ENCODE measurements around the gene NT5M. TPM values are rescaled to one million over a fixed set of nuclear protein-coding genes. Genes with fewer than 3 reads are reported as not detected.

The NT5M gene
- polyA plus RNA-seq, 3 donors from 2014 or later = 3.2 to 4.6 (median 3.3) TPM

DNA sequence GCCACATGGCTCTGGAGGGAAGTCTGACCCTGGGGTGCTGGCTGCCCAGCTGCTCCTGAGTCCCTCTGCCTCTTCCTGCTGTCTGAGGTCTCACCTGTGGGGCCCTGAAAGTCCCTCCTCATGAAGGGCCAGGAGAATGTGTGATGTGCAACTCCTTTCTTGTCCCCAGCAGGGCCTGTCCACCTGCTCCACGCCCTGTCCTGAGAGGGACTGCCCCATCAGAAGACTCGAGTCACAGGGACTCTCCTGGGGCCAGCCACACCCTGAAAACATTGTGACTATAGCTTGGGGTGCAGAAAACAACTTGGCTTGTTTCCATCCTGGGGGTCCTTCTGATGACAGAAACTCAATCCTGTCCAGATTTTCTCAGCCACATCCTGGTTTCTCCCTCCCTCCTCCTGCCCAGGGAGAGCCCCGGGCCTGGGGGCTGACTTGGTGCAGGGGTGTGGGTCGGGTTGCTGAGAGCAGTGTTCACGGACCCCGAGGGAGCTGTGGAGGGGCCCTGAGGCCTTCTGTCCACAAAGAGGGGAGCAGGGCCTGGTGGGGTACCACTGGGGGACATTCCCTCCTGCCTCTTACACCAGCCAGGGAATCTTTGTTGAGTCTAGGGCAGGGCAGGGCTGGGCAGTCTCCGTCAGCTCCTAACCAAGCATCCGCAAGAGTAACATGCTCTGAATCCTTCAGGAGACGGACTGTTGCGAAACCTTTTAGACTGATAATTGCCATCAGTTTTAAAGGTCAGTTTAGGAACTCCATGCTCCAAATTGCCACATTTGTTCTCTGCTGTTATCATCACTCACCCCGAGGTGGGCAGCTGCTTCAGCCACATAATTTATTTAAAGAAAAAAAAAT lies 45.9 kb downstream of the NT5M start:
- H3K27me3 Mint-ChIP-seq (ENCODE audit: low read depth in 3 of 3) = peaks cover 0 to 1% (median 0%) of the 10 kb centered on the region in 3 donors
- DNase-seq = no peak
- no peak overlapping the region for H3K4me3 Mint-ChIP-seq
- H3K9me3 Mint-ChIP-seq = peaks cover 0 to 1% (median 0%) of the 10 kb centered on the region in 6 donors
- H3K36me3 Mint-ChIP-seq = no peaks in the 10 kb centered on the region
- no peaks in the 10 kb centered on the region for H3K4me1 Mint-ChIP-seq
- H3K27ac Mint-ChIP-seq = no peak overlapping the region

DNA sequence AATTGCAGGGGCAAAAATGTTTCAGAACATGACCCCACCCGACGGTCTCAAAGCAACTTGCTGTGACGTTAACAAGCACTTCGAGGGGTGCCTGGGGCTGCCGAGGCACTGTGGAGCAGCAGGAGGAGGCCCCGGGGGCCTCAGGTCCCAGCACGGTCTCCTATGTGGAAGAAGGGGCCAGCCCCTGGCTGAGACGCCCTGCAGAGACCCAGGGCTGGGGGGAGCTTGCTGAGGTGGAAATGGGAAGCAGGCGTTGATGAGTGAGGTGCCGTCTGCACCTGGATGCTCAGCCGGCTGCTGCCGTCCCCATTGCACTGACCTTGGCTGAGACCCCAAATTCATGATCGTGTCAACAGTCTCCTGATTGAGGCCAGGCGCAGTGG lies 46.5 kb downstream of the NT5M start:
- no peak for DNase-seq
- H3K27ac Mint-ChIP-seq = no peak overlapping the region
- peaks cover 0 to 1% (median 0%) of the 10 kb centered on the region in 3 donors for H3K27me3 Mint-ChIP-seq (ENCODE audit: low read depth in 3 of 3)
- no peaks in the 10 kb centered on the region for H3K4me1 Mint-ChIP-seq
- H3K4me3 Mint-ChIP-seq = no peak overlapping the region
- no peaks in the 10 kb centered on the region for H3K36me3 Mint-ChIP-seq
- peaks cover 0 to 1% (median 0%) of the 10 kb centered on the region in 6 donors for H3K9me3 Mint-ChIP-seq

DNA sequence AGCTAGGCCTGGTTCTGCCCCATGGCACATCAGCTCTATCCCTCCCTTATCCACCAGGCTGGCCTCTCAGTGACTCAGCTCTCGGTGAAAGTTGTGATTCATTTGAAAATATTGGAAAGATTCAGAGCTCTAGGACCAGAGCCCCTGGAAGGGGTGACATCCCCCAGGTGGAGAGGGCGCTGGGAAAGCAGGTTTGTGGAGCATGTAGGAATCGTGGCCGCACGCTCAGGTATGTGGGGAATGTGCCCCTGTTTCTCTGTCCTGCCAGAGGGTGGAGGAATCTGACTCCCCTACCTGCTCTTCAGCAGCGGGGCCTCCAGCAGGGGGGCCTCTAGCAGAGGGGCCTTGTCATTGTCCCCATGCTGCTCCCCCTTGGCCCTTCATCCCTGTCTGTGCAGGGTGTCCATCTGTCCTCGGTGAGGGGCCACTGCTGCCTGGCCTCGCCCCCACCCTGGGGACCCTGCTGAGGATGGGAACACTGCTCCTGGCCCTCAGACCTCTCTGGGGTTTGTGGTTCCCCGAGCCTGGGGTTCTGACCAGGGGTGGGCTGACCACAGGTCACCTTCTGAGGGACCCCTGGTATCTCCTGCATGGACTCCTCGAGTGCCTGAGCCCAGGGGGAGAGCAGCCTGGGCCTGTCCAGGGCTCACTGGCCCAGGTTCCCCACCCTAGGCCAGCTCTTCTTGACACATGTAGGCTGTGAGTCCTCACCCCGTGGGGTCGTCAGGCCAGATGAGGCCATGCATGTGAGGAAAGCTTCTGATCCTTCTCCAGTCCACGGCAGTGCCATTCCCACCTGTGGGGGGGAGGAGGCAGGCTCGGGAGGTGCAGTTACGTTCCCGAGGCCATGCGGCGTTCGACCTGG lies 47.5 kb downstream of the NT5M start:
- H3K27ac Mint-ChIP-seq = no peak overlapping the region
- peaks cover 0 to 1% (median 0%) of the 10 kb centered on the region in 6 donors for H3K9me3 Mint-ChIP-seq
- no peak for DNase-seq
- H3K27me3 Mint-ChIP-seq (ENCODE audit: low read depth in 3 of 3) = peaks cover 0 to 1% (median 0%) of the 10 kb centered on the region in 3 donors
- no peak overlapping the region for H3K4me3 Mint-ChIP-seq
- peaks cover 0 to 2% of the 10 kb centered on the region in 2 donors for H3K4me1 Mint-ChIP-seq
- H3K36me3 Mint-ChIP-seq = no peaks in the 10 kb centered on the region

DNA sequence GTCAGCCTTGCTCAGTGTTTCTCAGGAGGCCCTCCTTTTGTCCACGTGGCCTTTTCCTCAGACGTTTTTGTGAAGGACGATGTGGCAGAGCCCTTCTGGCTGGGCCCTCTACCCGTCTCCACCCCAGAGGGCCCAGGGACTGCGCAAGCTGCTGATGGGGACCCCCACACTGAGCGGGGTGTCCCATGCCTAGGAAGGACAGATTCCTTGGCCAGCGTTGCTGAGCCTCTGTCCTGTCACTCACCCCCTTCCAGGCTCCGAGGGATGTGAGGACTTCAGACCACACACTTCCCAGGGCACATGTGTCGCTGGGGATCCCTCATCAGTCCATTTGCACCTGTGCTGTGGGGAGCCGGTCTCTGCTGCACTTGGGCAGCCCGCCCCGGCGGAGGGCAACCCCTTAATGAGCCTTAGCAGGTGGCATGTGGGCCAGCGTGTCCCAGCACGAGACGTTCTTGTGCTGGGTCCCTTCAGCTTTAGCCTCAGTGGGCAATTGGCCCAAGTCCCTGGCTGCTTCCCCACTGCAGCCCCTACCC lies 48.3 kb downstream of the NT5M start:
- no peak overlapping the region for H3K4me3 Mint-ChIP-seq
- no peak for DNase-seq
- H3K36me3 Mint-ChIP-seq = no peaks in the 10 kb centered on the region
- peaks cover 0 to 1% (median 0%) of the 10 kb centered on the region in 6 donors for H3K9me3 Mint-ChIP-seq
- H3K27ac Mint-ChIP-seq = no peak overlapping the region
- peaks cover 0 to 1% (median 0%) of the 10 kb centered on the region in 3 donors for H3K27me3 Mint-ChIP-seq (ENCODE audit: low read depth in 3 of 3)
- peaks cover 0 to 2% of the 10 kb centered on the region in 2 donors for H3K4me1 Mint-ChIP-seq

DNA sequence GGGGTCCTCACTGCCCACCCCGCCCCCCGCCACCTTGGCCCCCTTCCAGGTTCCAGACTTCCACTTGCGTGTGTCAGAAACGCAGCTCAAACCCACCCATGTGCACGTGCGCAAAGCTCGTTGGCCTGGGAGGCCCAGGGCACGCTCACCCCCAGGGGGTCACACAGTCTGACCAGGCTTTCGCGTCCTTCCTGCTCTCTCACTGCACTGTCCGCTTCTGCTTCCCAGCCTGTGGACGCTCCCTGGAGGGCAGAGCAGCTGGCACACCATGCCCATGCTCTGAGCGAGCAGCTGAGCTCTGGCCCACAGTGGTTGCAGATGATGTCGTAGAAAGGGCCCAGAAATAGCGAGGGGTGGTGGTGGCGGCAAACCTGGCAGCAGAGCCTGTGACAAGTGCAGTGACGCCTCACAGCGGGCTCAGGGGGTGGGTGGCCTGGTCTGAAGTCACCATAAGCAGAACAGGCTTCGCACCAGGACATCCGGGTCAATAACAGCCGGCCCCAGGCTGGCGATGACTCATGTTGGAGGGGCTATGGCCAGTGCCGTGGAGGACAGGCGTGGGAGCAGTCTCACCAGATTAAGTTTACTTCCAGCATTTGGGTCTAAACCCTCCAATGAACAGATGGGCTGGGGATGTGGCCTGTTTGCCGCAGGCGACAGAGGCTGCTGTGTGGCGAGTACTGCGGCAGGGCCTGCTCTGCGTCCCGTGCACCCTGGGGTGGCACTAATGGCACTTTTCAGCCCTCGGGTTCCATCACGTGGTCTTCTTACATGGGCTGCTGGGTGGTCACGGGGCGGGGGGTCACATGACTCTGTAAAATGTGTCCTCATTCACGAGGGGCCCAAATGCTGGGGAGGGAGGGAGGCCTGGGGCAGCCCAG lies 49.0 kb downstream of the NT5M start:
- no peaks in the 10 kb centered on the region for H3K36me3 Mint-ChIP-seq
- no peak for DNase-seq
- peaks cover 0 to 2% of the 10 kb centered on the region in 2 donors for H3K4me1 Mint-ChIP-seq
- H3K27me3 Mint-ChIP-seq (ENCODE audit: low read depth in 3 of 3) = peaks cover 0 to 3% (median 0%) of the 10 kb centered on the region in 3 donors
- no peak overlapping the region for H3K4me3 Mint-ChIP-seq
- H3K9me3 Mint-ChIP-seq = peaks cover 0 to 1% (median 0%) of the 10 kb centered on the region in 6 donors
- H3K27ac Mint-ChIP-seq = no peak overlapping the region

DNA sequence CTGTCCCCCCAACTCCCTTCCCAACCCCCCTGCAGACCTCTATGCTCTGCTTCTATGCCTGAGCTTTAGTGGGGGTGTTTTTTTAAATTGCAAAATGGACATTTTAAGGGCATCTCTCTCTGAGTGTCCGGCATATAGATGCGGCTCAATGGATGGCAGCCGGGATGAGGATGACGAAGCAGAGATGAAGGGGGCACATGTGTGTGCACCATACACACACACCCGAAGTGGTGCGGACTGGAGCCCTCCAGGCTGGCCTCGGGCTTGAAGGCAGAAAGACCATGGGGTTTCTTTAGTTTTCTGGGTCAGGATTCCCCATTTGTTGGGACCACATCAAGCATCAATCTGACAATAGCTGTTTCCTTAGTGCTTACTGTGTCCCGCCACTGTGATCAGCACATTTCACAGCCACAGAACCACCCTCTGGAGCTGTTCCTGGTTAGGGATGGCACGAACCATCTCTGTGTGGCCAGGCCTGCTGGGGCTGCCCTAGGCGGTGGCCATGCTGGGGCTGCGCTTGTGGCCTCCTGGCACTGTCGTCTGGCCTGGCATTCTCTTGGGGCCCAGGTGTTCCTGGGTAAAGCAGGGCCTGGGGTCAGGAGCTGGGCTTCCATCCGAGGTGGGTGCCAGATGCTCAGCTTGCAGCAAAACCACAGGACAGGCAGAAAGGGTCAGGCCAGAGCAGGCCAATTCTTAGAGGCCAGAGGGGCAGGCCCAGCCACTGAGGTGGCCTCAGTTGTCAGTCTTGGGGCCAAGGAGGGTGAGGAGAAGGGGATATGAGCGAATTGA lies 49.9 kb downstream of the NT5M start:
- H3K27me3 Mint-ChIP-seq (ENCODE audit: low read depth in 3 of 3) = peaks cover 0 to 4% (median 0%) of the 10 kb centered on the region in 3 donors
- H3K36me3 Mint-ChIP-seq = no peaks in the 10 kb centered on the region
- DNase-seq = no peak
- H3K27ac Mint-ChIP-seq = no peak overlapping the region
- peaks cover 0 to 2% of the 10 kb centered on the region in 2 donors for H3K4me1 Mint-ChIP-seq
- H3K9me3 Mint-ChIP-seq = peaks cover 0 to 1% (median 0%) of the 10 kb centered on the region in 6 donors
- H3K4me3 Mint-ChIP-seq = no peak overlapping the region

DNA sequence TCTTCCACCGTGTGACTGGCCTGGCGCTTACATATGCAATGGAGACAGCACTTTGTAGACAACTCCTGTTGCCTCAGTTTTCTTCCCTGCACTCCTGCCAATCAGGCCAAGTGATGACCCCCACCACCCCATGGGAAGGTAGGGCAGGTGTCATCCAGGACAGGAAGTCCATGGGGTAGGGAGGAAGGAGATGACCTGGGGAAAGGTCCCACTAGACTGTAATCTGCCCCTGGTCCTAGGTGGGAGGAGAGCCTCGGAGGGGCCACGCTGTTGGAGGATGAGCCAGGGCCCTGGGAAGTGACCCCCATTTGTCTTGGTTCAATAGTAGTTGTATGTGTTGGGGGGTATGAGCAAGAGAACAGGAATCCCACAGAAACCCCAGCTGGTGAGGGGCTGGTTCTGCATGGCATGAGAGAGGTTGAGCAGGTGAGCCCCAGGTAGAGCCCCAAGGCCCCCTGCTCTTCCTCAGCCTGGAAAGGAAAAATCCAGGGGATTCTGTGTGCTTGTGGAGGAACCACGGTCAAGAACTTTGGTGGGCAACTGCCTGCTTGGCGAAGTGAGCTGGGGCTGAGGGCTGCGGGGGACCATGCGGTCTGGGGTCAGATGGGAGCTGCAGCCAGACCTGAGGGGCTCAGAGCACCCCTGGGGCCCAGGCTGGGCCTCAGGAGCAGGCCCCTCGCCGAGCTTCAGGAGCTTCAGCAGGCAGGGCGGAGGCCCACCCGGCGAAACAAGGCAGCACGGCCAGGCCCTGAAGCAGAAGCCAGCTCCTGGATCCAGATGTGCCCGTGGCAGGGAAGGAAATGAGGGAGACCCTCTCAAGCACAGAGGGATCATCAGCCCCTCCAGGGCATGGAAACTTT lies 50.7 kb downstream of the NT5M start:
- peaks cover 0 to 2% of the 10 kb centered on the region in 2 donors for H3K4me1 Mint-ChIP-seq
- no peak overlapping the region for H3K27ac Mint-ChIP-seq
- peaks cover 0 to 1% (median 0%) of the 10 kb centered on the region in 6 donors for H3K9me3 Mint-ChIP-seq
- H3K36me3 Mint-ChIP-seq = no peaks in the 10 kb centered on the region
- H3K27me3 Mint-ChIP-seq (ENCODE audit: low read depth in 3 of 3) = peaks cover 0 to 3% (median 0%) of the 10 kb centered on the region in 3 donors
- H3K4me3 Mint-ChIP-seq = no peak overlapping the region
- DNase-seq = no peak

DNA sequence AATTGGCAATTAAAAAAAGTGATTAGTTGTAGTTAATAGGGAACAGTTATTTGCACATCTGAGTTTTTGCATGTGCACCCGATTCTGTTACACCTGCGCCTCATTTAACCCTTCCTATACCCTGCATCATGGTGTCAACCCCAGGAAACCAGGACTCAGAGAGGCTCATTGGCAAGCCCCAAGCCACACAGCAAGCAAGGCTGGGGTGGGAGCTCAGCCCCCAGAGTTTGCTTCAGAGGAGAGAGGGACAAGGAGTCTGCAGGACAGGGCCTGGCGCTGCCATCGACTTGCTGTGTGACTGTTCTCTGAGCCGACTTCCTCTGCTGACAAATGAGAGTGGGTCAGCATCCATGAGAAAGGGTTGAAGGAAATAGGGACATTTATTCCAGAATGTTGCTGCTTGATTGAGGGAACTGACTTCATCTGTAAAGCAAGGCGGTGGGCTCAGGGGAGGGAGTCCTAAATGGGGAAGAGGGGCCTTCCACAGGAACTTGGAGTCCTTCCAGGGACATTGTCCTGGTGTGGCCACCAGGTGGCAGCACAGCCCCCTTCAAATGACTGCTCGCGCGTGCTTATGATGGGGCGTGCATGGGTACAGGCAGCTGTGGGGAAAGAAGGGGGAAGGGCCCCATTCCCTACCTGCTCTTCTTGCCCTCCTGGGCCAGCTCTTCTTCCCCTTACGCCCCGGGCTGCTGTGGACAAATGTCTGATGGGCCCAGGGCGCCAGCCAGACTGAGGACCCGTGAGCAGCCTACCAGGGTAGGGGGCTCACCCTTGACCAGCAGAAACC lies 51.6 kb downstream of the NT5M start:
- Mint-ChIP-seq H3K9me3 (peaks cover 0 to 4% (median 0%) of the 10 kb centered on the region in 6 donors), H3K27ac (no peak overlapping the region), H3K4me1 (peaks cover 0 to 2% of the 10 kb centered on the region in 2 donors), H3K4me3 (no peak overlapping the region), H3K36me3 (no peaks in the 10 kb centered on the region), H3K27me3 (ENCODE audit: low read depth in 3 of 3) (peaks cover 0 to 3% (median 3%) of the 10 kb centered on the region in 3 donors)
- DNase-seq = peak; percentile 68 to 73 (median 69)

DNA sequence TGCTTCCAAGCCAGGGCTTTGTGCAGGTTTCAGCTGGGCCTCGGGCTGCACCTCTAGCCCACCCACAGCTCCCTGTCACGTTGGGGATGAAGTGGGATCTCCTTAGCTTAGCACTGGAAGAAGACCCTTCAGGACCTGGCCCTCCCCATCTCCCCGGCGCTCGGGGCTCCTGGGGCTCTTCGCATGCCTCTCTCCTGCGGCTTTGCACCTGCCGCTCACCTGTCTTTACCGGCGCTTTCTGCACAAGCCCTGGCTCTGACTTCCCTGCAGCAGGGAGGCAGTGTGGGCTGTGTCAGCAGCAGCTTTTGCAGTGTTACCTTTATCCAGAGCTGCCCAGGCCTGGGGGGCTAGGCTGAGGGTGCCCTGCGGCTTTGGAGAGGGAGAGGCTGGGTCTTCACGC lies 52.3 kb downstream of the NT5M start:
- Mint-ChIP-seq H3K4me1 (peaks cover 0 to 2% of the 10 kb centered on the region in 2 donors), H3K4me3 (no peak overlapping the region), H3K36me3 (no peaks in the 10 kb centered on the region), H3K27ac (no peak overlapping the region), H3K9me3 (peaks cover 0 to 5% (median 0%) of the 10 kb centered on the region in 6 donors), H3K27me3 (ENCODE audit: low read depth in 3 of 3) (peaks cover 0 to 4% (median 3%) of the 10 kb centered on the region in 3 donors)
- DNase-seq = no peak

DNA sequence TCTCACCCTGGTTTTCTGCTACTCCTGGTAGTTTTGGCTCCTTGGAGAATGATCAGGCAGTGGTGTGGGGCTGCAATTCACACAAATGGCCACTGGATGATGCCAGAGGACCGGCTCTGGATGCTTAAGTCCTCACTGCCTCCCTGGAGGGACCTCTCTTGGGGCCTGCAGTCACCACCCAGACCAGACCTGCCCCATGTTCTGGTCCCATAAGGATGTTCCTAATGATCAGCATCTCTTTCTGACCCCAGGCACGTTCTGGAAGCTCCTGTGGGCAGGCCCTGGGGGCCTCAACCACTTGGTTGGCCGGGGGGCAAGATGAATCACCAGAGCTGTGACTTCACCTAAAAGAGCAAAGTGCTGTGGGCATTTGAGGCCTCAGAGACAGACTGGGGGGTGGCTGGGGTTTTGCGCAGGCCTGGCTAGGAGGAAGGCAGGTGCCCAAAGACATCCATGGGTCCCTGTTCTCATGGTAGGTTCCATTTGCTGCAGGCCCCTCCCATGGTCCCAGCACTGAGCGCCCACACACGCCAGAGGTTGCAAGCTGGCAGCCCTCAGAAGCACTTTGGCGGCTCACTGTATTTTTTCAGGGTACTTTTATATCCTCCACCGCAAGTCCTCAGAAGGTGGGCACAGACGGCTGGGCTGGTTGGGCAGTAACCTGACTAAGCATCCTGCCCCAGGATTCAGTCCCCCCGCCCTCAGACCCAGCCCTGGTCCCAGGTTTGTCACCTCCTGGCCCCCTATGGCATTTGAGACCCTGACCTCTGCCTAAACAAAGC lies 53.2 kb downstream of the NT5M start:
- Mint-ChIP-seq H3K4me3 (no peak overlapping the region), H3K27ac (peak overlapping the region in 1 of 6 donors; percentile 21), H3K27me3 (ENCODE audit: low read depth in 3 of 3) (peaks cover 0 to 4% (median 4%) of the 10 kb centered on the region in 3 donors), H3K4me1 (peaks cover 0 to 2% of the 10 kb centered on the region in 2 donors), H3K9me3 (peaks cover 0 to 5% (median 0%) of the 10 kb centered on the region in 6 donors), H3K36me3 (no peaks in the 10 kb centered on the region)
- peak; percentile 50 to 62 (median 61) for DNase-seq
